H7 (cell line): Measurements from ENCODE around the gene INVS. TPM values are rescaled to one million over a fixed set of nuclear protein-coding genes. Genes with fewer than 3 reads are reported as not detected.
"Not testable (repeated sequence)": the region's sequence is repeated elsewhere in the genome, so short reads cannot be mapped to it uniquely, and the experiment has no call there.

ENCODE experiments used
- DNase-seq: peaks from one replicate; pipeline ENCODE4 v3.0.0; 2012
- H3K27me3 ChIP-seq: 2 replicates; pipeline ENCODE4 v1.6.0; 2011; ENCODE audit warnings: mild to moderate bottlenecking, low read length; ENCODE audit not compliant: control insufficient read depth, insufficient read depth
- H3K36me3 ChIP-seq: replicated peaks from 2 replicates; pipeline ENCODE4 v1.5.1; 2011; ENCODE audit warnings: low read length; ENCODE audit not compliant: control insufficient read depth, insufficient read depth
- H3K4me3 ChIP-seq: 2 replicates; pipeline ENCODE4 v1.5.1; 2011; ENCODE audit warnings: low read depth, mild to moderate bottlenecking, control low read depth, low read length, moderate library complexity; ENCODE audit not compliant: insufficient read depth
- total RNA-seq: library from RNA; depleted of rRNA; stranded (reverse); fragments of >200 nt; shearing (Covaris generic); gene quantifications from 2 replicates; pipeline ENCODE4 v1.2.3, GENCODE V29; 2014

Gene INVS
- total RNA-seq, 1 experiment from 2014 or later, result 9.4 TPM

DNA sequence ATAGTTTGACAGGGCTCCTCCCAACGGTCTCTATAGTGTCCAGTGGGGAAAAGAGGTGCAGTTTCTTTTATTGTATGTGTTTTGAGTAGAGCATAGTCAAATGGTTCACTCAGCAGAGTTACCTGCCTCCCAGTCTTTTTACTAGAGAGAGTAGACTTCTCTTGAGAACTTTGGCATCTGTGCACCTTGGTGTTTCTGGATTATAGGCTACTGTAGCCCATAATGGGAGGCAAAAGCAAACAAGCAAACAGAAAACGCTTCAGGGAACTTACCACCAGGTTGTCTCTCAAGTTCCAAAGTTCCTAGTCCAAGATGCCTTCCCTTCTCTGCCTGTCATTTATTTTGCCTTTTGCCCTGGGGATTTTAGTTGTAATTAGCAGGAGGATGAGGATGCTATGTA lies 26.2 kb downstream of the INVS start:
- Histone ChIP-seq H3K27me3 (no peaks in the 10 kb centered on the region), H3K36me3 (no peaks in the 10 kb centered on the region), H3K4me3 (no peak overlapping the region)
- DNase-seq, result no peak

DNA sequence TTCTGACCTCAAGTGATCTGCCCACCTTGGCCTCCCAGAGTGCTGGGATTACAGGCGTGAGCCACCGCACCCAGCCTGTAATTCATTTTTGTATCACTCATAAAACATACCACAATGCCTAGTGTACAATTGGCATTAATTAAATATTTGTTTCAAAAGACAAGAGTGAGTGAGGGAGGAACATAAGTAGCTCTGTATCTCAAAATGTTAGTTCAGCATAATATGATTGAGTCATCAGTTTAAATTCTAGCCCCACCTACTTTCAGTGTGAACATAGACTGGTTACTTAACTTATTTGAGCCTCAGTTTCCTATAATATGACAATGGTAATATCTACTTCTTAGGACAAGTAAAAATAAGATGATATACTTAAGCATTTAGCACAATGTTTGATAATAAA lies 26.9 kb downstream of the INVS start:
- Histone ChIP-seq H3K27me3 (no peaks in the 10 kb centered on the region), H3K4me3 (no peak overlapping the region), H3K36me3 (no peaks in the 10 kb centered on the region)
- no peak for DNase-seq

DNA sequence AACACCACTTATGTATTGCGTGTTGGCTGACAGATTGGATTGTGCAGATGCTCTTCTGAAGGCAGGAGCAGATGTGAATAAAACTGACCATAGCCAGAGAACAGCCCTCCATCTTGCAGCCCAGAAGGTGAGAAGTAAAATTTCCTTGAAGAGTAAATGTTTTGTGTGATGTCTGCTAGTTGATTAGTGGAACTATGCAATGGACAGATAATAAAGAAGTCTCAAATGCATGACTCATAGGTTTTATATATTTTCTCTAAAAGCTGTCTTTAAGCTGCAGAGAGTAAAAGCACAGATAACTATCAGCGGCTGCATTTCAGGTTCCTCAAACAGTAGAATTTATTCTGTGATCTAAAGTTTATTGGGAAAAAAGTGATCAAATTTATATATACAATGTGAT lies 27.4 kb downstream of the INVS start:
- H3K36me3 ChIP-seq, result no peaks in the 10 kb centered on the region
- no peak overlapping the region for H3K4me3 ChIP-seq
- no peaks in the 10 kb centered on the region for H3K27me3 ChIP-seq
- no peak for DNase-seq

DNA sequence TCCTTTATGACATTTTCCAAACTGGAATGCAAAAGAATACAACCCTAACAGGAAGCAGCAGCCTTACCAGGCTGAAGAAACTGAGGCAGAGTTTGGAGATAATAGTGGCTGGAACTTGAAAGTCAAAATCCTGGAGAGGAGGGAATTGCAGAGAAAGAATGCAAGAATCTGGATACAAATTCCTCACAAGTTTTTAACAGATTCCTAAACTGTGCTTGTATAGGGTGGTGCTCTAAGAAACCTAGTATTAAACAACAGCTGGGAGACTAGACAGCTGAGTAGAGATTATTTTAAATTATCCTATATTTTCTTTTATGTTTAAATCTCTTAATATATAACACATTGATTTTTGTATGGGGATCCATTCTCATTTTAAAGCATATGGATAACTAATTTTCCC lies 30.7 kb downstream of the INVS start:
- no peaks in the 10 kb centered on the region for H3K27me3 ChIP-seq

DNA sequence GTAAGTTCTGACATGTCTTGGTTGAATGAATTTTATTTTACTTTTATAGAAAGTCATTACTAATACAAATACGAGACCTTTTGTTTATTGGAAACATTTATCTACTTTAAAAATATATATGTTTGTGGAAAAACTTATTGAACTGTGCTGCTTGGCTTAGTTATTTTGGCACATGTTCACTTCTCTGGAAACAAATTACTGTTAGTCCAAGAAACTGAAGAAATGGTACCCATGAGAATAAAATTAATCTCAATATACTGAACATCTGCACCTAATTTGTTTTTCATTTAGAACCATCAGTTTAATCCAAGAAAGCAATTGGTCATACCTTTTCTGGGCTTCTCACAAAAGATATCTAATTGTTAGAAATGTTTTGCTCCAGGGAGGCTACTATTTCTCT lies 32.2 kb downstream of the INVS start:
- Histone ChIP-seq H3K4me3 (no peak overlapping the region), H3K36me3 (no peaks in the 10 kb centered on the region), H3K27me3 (no peaks in the 10 kb centered on the region)
- DNase-seq, result no peak

More for the DNA sequence above, 30.7 kb downstream of the INVS start:
- Histone ChIP-seq H3K4me3 (no peak overlapping the region), H3K36me3 (no peaks in the 10 kb centered on the region)
- DNase-seq, result no peak

DNA sequence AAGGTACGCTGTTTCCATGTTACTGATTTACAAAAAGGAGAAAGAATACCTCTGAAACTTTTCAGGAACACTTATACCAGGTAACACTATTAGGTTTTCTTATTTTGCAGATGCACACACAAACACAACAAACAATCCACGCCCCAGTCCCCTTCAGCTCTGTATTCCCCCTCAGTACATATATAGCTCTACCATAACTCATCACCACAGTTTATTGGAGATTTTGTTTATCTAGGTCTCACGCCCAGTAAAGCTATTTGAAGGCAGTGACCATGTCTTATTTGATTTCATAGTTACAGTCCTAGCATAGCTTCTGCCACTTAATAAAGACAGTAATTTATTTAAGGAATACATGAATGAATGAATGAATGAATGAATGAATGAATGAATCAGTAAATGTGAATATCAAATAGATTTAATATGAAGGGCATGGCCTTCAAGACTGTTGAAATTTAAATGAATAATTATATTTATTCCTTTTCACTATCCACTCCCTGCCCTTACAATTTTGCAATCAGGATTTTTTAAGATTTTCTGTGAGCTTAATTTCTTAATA lies 32.9 kb downstream of the INVS start:
- DNase-seq, result no peak
- Histone ChIP-seq H3K27me3 (no peaks in the 10 kb centered on the region), H3K36me3 (peaks cover 1% of the 10 kb centered on the region; the same call in 1 of the 2 replicates), H3K4me3 (no peak overlapping the region)

DNA sequence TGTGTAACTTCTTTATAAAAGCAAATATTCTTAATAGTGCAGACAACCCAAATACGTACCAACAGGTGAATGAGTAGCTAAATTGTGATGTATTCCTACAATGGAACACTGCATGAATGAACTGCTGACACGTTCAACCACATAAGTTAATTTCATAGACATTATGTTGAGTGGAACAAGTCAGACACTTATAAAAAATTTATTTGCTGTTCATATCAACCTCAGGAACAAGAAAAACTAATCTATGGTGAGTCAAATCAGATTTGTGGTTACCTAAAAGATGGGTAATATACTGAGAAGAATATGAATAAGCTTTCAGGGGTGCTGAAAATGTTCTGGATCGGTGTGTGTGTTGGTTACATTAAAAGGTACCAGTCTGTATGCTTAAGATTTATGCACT lies 35.7 kb downstream of the INVS start:
- Histone ChIP-seq H3K27me3 (no peaks in the 10 kb centered on the region), H3K4me3 (no peak overlapping the region), H3K36me3 (peaks cover 1% of the 10 kb centered on the region; the same call in 1 of the 2 replicates)
- DNase-seq, result no peak

DNA sequence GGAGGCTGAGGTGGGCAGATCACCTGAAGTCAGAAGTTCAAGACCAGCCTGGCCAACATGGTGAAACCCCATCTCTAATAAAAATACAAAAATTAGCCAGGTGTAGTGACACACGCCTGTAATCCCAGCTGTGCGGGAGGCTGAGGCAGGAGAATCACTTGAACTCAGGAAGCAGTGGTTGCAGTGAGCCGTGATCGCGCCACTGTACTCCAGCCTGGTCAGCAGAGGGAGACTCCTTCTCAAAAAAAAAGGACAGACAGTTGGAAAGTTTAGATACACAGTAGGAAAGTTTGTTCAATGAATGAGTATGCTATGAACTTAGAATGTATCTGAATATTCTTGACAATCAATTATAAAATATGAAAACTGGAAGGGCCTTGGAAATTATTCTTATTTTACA lies 37.8 kb downstream of the INVS start:
- not testable (repeated sequence) for H3K36me3 ChIP-seq, DNase-seq, H3K27me3 ChIP-seq, H3K4me3 ChIP-seq

DNA sequence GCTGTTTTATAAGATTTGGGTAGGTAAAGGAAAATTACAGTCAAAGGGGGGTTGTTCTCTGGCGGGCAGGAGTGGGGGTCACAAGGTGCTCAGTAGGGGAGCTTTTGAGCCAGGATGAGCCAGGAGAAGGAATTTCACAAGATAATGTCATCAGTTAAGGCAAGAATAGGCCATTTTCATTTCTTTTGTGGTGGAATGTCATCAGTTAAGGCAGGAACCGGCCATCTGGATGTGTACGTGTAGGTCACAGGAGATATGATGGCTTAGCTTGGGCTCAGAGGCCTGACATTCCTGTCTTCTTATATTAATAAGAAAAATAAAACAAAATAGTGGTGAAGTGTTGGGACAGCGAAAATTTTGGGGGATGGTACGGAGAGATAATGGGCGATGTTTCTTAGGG lies 41.3 kb downstream of the INVS start:
- not testable (repeated sequence) for DNase-seq, H3K36me3 ChIP-seq, H3K4me3 ChIP-seq, H3K27me3 ChIP-seq

DNA sequence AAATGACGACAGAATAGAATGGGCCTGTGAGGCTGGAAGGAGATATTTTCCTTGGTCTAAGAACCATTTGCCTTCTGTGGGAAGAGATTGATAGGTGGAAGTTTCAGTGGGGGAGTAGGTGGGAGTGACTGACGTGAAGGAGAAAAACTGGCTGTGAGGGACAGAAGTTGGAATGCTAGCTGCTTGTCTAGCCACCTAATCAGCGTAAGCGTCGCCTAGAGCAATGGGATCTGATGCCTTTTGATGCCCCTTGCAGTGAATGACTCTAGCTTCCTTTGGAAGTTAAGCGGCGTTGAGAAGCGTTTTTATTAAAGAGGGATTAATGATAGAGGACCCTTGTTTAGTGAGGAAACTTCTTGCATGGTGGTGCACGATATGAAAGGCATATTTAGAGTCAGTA lies 42.8 kb downstream of the INVS start:
- H3K27me3 ChIP-seq, DNase-seq, H3K36me3 ChIP-seq, H3K4me3 ChIP-seq: not testable (repeated sequence)

DNA sequence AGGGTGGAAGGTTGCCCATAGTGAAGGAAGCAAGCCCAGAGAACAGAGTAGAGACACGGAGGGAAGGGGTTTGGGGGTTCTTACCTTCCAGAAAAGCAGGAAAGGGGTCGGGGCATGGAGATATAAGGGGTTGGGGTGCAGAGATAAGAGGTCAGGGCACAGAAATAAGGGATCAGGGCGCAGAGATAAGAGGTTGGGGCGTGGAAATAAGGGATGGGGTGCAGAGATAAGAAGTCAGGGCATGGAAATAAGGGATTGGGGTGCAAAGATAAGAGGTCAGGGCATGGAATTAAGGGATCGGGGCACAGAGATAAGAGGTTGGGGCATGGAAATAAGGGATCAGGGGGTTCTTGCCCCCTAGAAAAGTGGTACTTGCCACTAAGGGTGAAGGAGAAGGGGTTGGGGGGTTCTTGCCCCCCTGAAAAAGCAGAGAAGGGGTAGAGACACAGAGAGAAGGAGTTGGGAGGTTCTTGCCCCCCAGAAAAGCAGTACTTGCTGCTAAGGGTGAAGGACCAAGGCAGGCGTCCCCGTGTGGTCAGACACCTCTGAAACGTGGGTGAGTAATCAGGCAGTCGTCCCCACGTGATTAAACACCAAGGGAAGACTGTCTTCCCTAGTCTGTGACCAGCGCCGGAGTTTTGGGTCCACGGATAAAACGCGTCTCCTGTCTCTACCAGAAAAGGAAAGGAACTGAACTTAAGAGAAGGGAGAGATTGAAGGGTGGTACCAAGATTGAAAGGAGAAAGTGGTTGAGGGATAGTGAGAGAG lies 46.3 kb downstream of the INVS start:
- H3K36me3 ChIP-seq, DNase-seq, H3K27me3 ChIP-seq: not testable (repeated sequence)
- peak overlapping the region; percentile 39 for H3K4me3 ChIP-seq

DNA sequence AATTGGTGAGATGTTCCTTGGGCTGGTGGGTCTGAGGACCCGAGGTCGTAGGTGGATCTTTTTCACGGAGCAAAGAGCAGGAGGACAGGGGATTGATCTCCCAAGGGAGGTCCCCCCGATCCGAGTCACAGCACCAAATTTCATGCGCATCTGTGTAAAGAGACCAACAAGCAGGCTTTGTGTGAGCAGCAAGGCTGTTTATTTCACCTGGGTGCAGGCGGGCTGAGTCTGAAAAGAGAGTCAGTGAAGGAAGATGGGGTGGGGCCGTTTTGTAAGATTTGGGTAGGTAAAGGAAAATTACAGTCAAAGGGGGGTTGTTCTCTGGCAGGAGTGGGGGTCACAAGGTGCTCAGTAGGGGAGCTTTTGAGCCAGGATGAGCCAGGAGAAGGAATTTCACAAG lies 46.9 kb downstream of the INVS start:
- DNase-seq, H3K27me3 ChIP-seq, H3K36me3 ChIP-seq: not testable (repeated sequence)
- peak overlapping the region; percentile 39 for H3K4me3 ChIP-seq

DNA sequence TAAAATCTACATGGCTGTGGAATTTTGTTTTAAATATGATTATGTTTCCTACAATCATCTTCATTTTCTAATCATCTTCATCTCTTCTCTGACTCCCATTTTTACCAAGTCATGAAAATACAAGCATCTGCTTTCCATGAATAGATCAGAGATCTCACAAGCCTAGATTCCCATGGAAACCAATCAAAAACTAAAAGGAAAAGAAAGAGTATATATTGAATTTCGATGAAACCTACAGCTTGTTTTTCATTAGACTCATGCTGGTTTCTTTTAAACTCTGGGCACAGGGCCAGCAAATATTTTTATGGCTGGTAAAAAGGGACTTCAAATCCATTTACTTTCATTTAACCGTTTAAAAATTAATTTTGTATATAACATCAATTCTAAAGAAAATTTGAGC lies 51.2 kb downstream of the INVS start:
- Histone ChIP-seq H3K36me3 (no peaks in the 10 kb centered on the region), H3K4me3 (no peak overlapping the region), H3K27me3 (no peaks in the 10 kb centered on the region)
- DNase-seq, result no peak

DNA sequence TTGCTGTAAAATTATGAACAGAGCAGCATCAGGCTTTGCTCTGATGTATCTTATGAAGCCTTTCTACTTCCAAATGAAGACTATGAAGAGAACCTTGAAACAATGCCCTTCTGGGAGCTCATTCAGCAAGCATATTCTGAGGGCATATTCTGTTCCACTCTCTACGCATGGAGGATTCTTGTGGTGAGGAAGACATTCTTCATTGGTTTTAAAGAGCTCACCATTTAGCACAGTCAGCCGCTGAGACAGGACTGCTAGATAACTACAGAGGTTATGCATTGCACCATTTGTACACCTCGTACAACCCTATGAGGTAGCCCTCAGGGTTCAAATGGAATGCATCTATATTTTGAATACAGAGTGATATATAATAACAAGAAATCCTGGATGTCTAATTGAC lies 61.0 kb downstream of the INVS start:
- Histone ChIP-seq H3K27me3 (no peaks in the 10 kb centered on the region), H3K4me3 (no peak overlapping the region), H3K36me3 (no peaks in the 10 kb centered on the region)
- no peak for DNase-seq

DNA sequence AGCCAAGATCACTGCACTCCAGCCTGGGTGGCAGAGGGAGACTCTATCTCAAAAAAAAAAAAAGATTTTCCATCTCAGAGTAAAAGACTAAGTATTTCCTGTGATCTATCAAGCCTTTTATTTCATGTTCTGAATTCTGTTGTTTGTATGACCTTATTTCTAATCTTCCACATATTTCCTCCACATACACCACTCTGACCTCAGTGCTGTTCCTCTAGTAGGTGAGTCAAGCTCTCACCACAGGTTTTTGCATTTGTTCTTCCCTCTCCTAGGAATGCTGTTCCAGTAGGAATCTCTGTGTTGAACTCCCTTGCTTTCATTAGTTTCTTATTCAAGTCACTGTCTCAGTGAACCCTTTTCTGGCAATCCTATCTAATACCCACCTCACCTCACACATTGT lies 68.1 kb downstream of the INVS start:
- DNase-seq, result no peak
- Histone ChIP-seq H3K4me3 (no peak overlapping the region), H3K36me3 (no peaks in the 10 kb centered on the region), H3K27me3 (no peaks in the 10 kb centered on the region)
